HepG2 (cell line): ENCODE data around the gene PHKG2. TPM values are rescaled to one million over a fixed set of nuclear protein-coding genes. Genes with fewer than 3 reads are reported as not detected.

Experiments
- DNMT1 ChIP-seq: sonication (generic); formaldehyde crosslinking; IDR thresholded peaks from 2 replicates; pipeline ENCODE4 v1.5.1; 2020; ENCODE audit warnings: mild to moderate bottlenecking, missing genetic modification reagents
- MATR3 ChIP-seq: sonication (generic); formaldehyde crosslinking; IDR thresholded peaks from 2 replicates; pipeline ENCODE4 v1.4.0; 2020; ENCODE audit warnings: missing genetic modification reagents
- NR2F6 ChIP-seq, 2 experiments: IDR thresholded peaks; 2 replicates each; pipeline ENCODE4 v1.6.1; 2016; ENCODE audit warnings: antibody characterized with exemption in 1 of 2, mild to moderate bottlenecking in 1 of 2
- POGZ ChIP-seq: sonication (generic); formaldehyde crosslinking; IDR thresholded peaks from 2 replicates; pipeline ENCODE4 v1.4.0; 2020; ENCODE audit warnings: mild to moderate bottlenecking, missing genetic modification reagents
- ZBTB33 ChIP-seq: sonication (generic); formaldehyde crosslinking; IDR thresholded peaks from 2 replicates; pipeline ENCODE4 v1.4.0; 2020; ENCODE audit warnings: missing genetic modification reagents
- ZFP36L1 ChIP-seq: sonication (generic); formaldehyde crosslinking; IDR thresholded peaks from 2 replicates; pipeline ENCODE4 v1.8.0; 2022; ENCODE audit warnings: mild to moderate bottlenecking, missing genetic modification reagents, moderate library complexity
- ZFP91 ChIP-seq: sonication (generic); formaldehyde crosslinking; IDR thresholded peaks from 2 replicates; pipeline ENCODE4 v1.9.0; 2022; ENCODE audit warnings: missing genetic modification reagents, mild to moderate bottlenecking, borderline replicate concordance
- ZKSCAN5 ChIP-seq: sonication (generic); formaldehyde crosslinking; IDR thresholded peaks from 2 replicates; pipeline ENCODE4 v1.5.1; 2020; ENCODE audit warnings: mild to moderate bottlenecking, missing genetic modification reagents
- ZNF20 ChIP-seq: sonication (generic); formaldehyde crosslinking; IDR thresholded peaks from 2 replicates; pipeline ENCODE4 v1.4.0; 2020; ENCODE audit warnings: mild to moderate bottlenecking, moderate library complexity, missing genetic modification reagents
- ZNF362 ChIP-seq: sonication (generic); formaldehyde crosslinking; IDR thresholded peaks from 2 replicates; pipeline ENCODE4 v1.4.0; 2020; ENCODE audit warnings: missing genetic modification reagents, mild to moderate bottlenecking, borderline replicate concordance
- polyA plus RNA-seq, 8 experiments: library from polyadenylated mRNA; depleted of rRNA in 3 of 8; stranded (reverse) in 7 of 8; unstranded in 1 of 8; fragments of >200 nt; fragmentation: Illumina TruSeq in 4 of 8; extraction: Trizol in 4 of 8; gene quantifications; 2 replicates each; pipeline versions ENCODE4 v1.2.1 to v1.2.3, GENCODE V29; 2011 to 2016; ENCODE audit warnings: low read depth in 4 of 8, missing spikeins in 1 of 8, mixed read lengths in 1 of 8; ENCODE audit not compliant: insufficient read depth in 1 of 8
- total RNA-seq, 5 experiments: library from RNA; depleted of rRNA; stranded (reverse); fragments of >200 nt; fragmentation: Illumina TruSeq; extraction: Trizol; gene quantifications; 2 replicates each; pipeline ENCODE4 v1.2.3, GENCODE V29; 2016; ENCODE audit warnings: low read depth in 1 of 5
- TF ChIP-seq, protein P1 (sequence below): sonication (generic); formaldehyde crosslinking; IDR thresholded peaks from 2 replicates; pipeline ENCODE4 v1.4.0; 2020; ENCODE audit warnings: missing genetic modification reagents, low read depth, mild to moderate bottlenecking, borderline replicate concordance
- TF ChIP-seq, protein P2 (sequence below): sonication (generic); formaldehyde crosslinking; conservative IDR thresholded peaks from 2 replicates; pipeline ENCODE4 v1.4.0; 2020; ENCODE audit warnings: missing genetic modification reagents
- TF ChIP-seq, protein P3 (sequence below): sonication (generic); formaldehyde crosslinking; IDR thresholded peaks from 2 replicates; pipeline ENCODE4 v1.4.0; 2020; ENCODE audit warnings: low read depth, missing genetic modification reagents
- TF ChIP-seq, protein P4 (sequence below): sonication (generic); formaldehyde crosslinking; IDR thresholded peaks from 2 replicates; pipeline ENCODE4 v1.4.0; 2020; ENCODE audit warnings: missing genetic modification reagents
- TF ChIP-seq, protein P5 (sequence below): sonication (generic); formaldehyde crosslinking; IDR thresholded peaks from 2 replicates; pipeline ENCODE4 v1.8.1; 2022; ENCODE audit warnings: mild to moderate bottlenecking, missing genetic modification reagents

The PHKG2 gene
- total and polyA plus RNA-seq, 2 of the 13 experiments (the other 11 are each of a cell fraction or from before 2014, with no cell fraction given), result 37.4 to 42.1 TPM

DNA sequence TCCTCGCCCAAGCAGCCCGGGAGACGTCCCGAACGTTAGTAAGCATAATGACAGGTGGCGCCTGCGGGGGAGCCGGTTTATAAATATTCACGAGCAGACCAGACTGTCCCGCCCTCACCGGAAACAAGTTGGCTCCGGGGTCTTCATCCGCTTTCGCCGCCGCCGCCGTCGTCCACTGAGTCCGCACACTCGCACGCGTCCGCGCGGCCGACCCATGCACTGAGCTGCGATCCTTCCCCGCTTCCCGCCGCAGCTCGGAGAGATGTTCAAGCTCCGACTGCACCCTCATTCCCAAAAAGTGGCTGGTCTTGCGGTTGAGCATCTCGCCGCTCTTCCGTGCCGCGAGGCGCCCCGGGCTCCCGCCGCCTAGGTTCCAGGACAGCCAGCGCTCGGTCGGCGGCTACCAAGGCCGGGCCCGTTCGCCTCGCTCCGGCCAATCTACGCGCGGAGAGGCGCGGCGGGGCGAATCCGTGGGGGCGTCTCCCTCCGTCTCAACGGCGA is 13.3 kb downstream of the PHKG2 start (continued):
- TF ChIP-seq MATR3 (no peak), POGZ (CRISPR knock-in tag) (peak; percentile 33; the same call in 1 of the 2 replicates), DNMT1 (CRISPR knock-in tag) (no peak), NR2F6 (IDR thresholded peaks at IDR 0.05) (no peak), NR2F6 (CRISPR knock-in tag; IDR thresholded peaks at IDR 0.05) (no peak), ZNF362 (CRISPR knock-in tag) (no peak; the same call in 1 of the 2 replicates), ZBTB33 (no peak), ZKSCAN5 (CRISPR knock-in tag) (no peak), ZFP36L1 (peak; percentile 35; the same call in 1 of the 2 replicates), ZFP91 (CRISPR knock-in tag) (peak; percentile 88; the same call in 1 of the 2 replicates), ZNF20 (CRISPR knock-in tag) (no peak)
- TF ChIP-seq, protein P1, sequence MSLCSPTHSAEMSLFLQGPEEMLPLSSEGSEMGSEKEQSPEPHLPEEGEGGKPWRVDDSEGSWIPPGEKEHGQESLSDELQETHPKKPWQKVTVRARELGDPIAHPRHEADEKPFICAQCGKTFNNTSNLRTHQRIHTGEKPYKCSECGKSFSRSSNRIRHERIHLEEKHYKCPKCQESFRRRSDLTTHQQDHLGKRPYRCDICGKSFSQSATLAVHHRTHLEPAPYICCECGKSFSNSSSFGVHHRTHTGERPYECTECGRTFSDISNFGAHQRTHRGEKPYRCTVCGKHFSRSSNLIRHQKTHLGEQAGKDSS (CRISPR knock-in tag), result no peak
- TF ChIP-seq, protein P2, sequence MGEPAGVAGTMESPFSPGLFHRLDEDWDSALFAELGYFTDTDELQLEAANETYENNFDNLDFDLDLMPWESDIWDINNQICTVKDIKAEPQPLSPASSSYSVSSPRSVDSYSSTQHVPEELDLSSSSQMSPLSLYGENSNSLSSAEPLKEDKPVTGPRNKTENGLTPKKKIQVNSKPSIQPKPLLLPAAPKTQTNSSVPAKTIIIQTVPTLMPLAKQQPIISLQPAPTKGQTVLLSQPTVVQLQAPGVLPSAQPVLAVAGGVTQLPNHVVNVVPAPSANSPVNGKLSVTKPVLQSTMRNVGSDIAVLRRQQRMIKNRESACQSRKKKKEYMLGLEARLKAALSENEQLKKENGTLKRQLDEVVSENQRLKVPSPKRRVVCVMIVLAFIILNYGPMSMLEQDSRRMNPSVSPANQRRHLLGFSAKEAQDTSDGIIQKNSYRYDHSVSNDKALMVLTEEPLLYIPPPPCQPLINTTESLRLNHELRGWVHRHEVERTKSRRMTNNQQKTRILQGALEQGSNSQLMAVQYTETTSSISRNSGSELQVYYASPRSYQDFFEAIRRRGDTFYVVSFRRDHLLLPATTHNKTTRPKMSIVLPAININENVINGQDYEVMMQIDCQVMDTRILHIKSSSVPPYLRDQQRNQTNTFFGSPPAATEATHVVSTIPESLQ (CRISPR knock-in tag), result no peak
- TF ChIP-seq, protein P3, sequence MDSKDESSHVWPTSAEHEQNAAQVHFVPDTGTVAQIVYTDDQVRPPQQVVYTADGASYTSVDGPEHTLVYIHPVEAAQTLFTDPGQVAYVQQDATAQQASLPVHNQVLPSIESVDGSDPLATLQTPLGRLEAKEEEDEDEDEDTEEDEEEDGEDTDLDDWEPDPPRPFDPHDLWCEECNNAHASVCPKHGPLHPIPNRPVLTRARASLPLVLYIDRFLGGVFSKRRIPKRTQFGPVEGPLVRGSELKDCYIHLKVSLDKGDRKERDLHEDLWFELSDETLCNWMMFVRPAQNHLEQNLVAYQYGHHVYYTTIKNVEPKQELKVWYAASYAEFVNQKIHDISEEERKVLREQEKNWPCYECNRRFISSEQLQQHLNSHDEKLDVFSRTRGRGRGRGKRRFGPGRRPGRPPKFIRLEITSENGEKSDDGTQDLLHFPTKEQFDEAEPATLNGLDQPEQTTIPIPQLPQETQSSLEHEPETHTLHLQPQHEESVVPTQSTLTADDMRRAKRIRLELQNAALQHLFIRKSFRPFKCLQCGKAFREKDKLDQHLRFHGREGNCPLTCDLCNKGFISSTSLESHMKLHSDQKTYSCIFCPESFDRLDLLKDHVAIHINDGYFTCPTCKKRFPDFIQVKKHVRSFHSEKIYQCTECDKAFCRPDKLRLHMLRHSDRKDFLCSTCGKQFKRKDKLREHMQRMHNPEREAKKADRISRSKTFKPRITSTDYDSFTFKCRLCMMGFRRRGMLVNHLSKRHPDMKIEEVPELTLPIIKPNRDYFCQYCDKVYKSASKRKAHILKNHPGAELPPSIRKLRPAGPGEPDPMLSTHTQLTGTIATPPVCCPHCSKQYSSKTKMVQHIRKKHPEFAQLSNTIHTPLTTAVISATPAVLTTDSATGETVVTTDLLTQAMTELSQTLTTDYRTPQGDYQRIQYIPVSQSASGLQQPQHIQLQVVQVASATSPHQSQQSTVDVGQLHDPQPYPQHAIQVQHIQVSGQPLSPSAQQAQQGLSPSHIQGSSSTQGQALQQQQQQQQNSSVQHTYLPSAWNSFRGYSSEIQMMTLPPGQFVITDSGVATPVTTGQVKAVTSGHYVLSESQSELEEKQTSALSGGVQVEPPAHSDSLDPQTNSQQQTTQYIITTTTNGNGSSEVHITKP (CRISPR knock-in tag), result no peak
- TF ChIP-seq, protein P4, sequence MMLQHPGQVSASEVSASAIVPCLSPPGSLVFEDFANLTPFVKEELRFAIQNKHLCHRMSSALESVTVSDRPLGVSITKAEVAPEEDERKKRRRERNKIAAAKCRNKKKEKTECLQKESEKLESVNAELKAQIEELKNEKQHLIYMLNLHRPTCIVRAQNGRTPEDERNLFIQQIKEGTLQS (CRISPR knock-in tag), result no peak
- TF ChIP-seq, protein P5, sequence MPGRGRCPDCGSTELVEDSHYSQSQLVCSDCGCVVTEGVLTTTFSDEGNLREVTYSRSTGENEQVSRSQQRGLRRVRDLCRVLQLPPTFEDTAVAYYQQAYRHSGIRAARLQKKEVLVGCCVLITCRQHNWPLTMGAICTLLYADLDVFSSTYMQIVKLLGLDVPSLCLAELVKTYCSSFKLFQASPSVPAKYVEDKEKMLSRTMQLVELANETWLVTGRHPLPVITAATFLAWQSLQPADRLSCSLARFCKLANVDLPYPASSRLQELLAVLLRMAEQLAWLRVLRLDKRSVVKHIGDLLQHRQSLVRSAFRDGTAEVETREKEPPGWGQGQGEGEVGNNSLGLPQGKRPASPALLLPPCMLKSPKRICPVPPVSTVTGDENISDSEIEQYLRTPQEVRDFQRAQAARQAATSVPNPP (CRISPR knock-in tag), result 0 out of 2 replicates have a peak, but pooled peaks have one; percentile 21
